ENCODE measurements around the gene CDH12.

- no peak for TF ChIP-seq CTCF (IDR thresholded peaks at IDR 0.05)
- TF ChIP-seq POLR2AphosphoS5 (IDR thresholded peaks at IDR 0.05): no peak
- no peak for TF ChIP-seq POLR2A (IDR thresholded peaks at IDR 0.05)
Measured at GRCh38 chr5:22051881-22052280, 801.3 kb downstream of the CDH12 start.
